PFSK-1 (cell line): ENCODE measurements around the gene F11.

ENCODE experiments used
- POLR2AphosphoS5 ChIP-seq: IDR thresholded peaks from 2 replicates; pipeline ENCODE4 v1.6.1; 2012; ENCODE audit warnings: low read depth, mild to moderate bottlenecking, control low read depth, low read length, moderate library complexity
- REST ChIP-seq, 2 experiments: IDR thresholded peaks; 2 replicates each; pipeline versions ENCODE4 v1.6.1 to v1.8.0; 2011 to 2012; ENCODE audit warnings: low read depth in 2 of 2, low read length in 2 of 2, control low read depth in 1 of 2, inconsistent platforms in 1 of 2, mild to moderate bottlenecking in 1 of 2, moderate library complexity in 1 of 2; ENCODE audit not compliant: insufficient read depth in 1 of 2

- TF ChIP-seq REST (IDR thresholded peaks at IDR 0.05; ENCODE audit: insufficient read depth in 1 of 2, low read depth in 2 of 2, low read length in 2 of 2), result no peak
- no peak for TF ChIP-seq POLR2AphosphoS5
These were observed 15.2 kb upstream of the F11 start for GRCh38 chr4:186250760-186251159.
